Body of pancreas (tissue), 4 donors: ENCODE results near the gene CXCR4. TPM values are rescaled to one million over a fixed set of nuclear protein-coding genes. Genes with fewer than 3 reads are reported as not detected.

Experiments used
- ATAC-seq: fragments of 150-250 bp; one replicate; pipeline ENCODE4 v1.9.1; 2016
- DNase-seq, 4 donors: peaks; one replicate each; pipeline ENCODE4 v3.0.0-alpha.2; 2019
- H3K27ac ChIP-seq, 4 donors: fragments of 200-600 bp; sonication (generic); 1 replicate in 3 of 4; 2 replicates in 1 of 4; pipeline versions ENCODE4 v1.5.1 to v1.6.1; 2016 to 2019; ENCODE audit warnings: mild to moderate bottlenecking in 1 of 4, mixed read lengths in 1 of 4, moderate library complexity in 1 of 4
- H3K27me3 ChIP-seq, 2 donors: fragments of 200-600 bp; sonication (generic); one replicate each; pipeline ENCODE4 v1.6.0; 2016; ENCODE audit warnings: mild to moderate bottlenecking in 1 of 2
- H3K36me3 ChIP-seq, 2 donors: fragments of 200-600 bp; sonication (generic); replicated peaks in 1 of 2; 2 replicates each; pipeline ENCODE4 v1.5.1; 2016; ENCODE audit warnings: low read depth in 2 of 2; ENCODE audit not compliant: insufficient read depth in 1 of 2
- H3K4me1 ChIP-seq: fragments of 200-600 bp; sonication (generic); one replicate; pipeline ENCODE4 v1.6.0; 2016
- H3K4me3 ChIP-seq, 2 donors: fragments of 200-600 bp; sonication (generic); 1 replicate in 1 of 2; 2 replicates in 1 of 2; pipeline ENCODE4 v1.5.1; 2016 to 2019
- H3K9me3 ChIP-seq, 3 donors: fragments of 200-600 bp; sonication (generic); 1 replicate in 2 of 3; 2 replicates in 1 of 3; pipeline ENCODE4 v1.5.1; 2016
- POLR2A ChIP-seq, 3 donors: fragments of 450-650 bp; IDR thresholded peaks; one replicate each; pipeline ENCODE4 v1.6.1; 2016; ENCODE audit warnings: antibody characterized with exemption in 3 of 3, mild to moderate bottlenecking in 2 of 3
- WGBS, 2 donors: methylation state at CpG; one replicate each; pipeline ENCODE4 v1.1.5; 2017; 5-methylcytosine and 5-hydroxymethylcytosine counted together
- intact Hi-C: fragments of 100-400 bp; cut with DNase I; formaldehyde crosslinking; loops from one replicate; pipeline ENCODE4 v1.15.1; 2023
- total RNA-seq, 2 donors: library from RNA; depleted of rRNA; stranded (reverse); fragments of >200 nt; gene quantifications; one replicate each; pipeline ENCODE4 v1.1.0, GENCODE V29; 2016
- TF ChIP-seq, protein P1 (sequence below), 7 experiments: fragments of 450-650 bp in 4 of 7; fragments of 200-600 bp in 3 of 7; sonication (generic) in 3 of 7; IDR thresholded peaks; one replicate each; pipeline ENCODE4 v1.5.1; 2016 to 2019; ENCODE audit warnings: antibody characterized with exemption in 7 of 7

The CXCR4 gene
- total RNA-seq, 2 donors from 2014 or later: 0.33 to 10.6 TPM

DNA sequence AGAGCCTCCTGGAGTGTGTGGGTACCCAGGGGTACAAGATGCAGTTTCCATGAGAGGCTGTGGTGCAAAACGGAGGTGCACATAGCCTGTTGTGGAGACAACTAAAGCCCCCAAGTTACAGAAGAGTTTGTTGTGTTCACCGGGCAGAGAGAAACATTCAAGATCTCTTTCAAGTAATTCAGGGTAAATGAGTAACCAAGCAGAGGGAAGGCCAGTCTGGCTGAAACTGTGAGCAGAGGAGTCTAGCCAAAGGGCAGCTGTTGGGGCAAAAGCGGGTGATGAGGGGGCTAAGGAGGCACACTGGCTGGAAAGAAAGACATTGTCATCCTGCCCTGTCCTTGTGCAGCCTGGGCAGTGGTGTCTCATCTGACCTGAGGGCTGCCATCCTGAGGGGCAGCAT is 52.0 kb downstream of the CXCR4 start:
- ATAC-seq (no peak), DNase-seq (no peak)
- H3K4me3 ChIP-seq: no peak overlapping the region
- no peak overlapping the region for H3K27ac ChIP-seq
- H3K36me3 ChIP-seq: no peaks in the 10 kb centered on the region
- 39 to 43% methylated on average over 3 of the region's 3 CpGs for WGBS, 2 donors
- TF ChIP-seq, protein P1, sequence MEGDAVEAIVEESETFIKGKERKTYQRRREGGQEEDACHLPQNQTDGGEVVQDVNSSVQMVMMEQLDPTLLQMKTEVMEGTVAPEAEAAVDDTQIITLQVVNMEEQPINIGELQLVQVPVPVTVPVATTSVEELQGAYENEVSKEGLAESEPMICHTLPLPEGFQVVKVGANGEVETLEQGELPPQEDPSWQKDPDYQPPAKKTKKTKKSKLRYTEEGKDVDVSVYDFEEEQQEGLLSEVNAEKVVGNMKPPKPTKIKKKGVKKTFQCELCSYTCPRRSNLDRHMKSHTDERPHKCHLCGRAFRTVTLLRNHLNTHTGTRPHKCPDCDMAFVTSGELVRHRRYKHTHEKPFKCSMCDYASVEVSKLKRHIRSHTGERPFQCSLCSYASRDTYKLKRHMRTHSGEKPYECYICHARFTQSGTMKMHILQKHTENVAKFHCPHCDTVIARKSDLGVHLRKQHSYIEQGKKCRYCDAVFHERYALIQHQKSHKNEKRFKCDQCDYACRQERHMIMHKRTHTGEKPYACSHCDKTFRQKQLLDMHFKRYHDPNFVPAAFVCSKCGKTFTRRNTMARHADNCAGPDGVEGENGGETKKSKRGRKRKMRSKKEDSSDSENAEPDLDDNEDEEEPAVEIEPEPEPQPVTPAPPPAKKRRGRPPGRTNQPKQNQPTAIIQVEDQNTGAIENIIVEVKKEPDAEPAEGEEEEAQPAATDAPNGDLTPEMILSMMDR (IDR thresholded peaks at IDR 0.05): no peak
- TF ChIP-seq POLR2A (IDR thresholded peaks at IDR 0.05): no peak
- H3K4me1 ChIP-seq: no peaks in the 10 kb centered on the region
- no peaks in the 10 kb centered on the region for H3K9me3 ChIP-seq
- intact Hi-C loops: no loop called here
- no peaks in the 10 kb centered on the region for H3K27me3 ChIP-seq

GRCh38 chr2:136065384-136065783 is 52.6 kb downstream of the CXCR4 start:
- Histone ChIP-seq H3K27me3 (no peaks in the 10 kb centered on the region), H3K27ac (no peak overlapping the region), H3K4me3 (no peak overlapping the region), H3K36me3 (no peaks in the 10 kb centered on the region), H3K9me3 (no peaks in the 10 kb centered on the region), H3K4me1 (no peaks in the 10 kb centered on the region)
- DNase-seq (no peak), ATAC-seq (no peak)
- no peak for TF ChIP-seq POLR2A (IDR thresholded peaks at IDR 0.05)
- TF ChIP-seq, protein P1 (IDR thresholded peaks at IDR 0.05): no peak
- intact Hi-C loops: no loop called here
- 8 to 11% methylated on average over 2 of the region's 2 CpGs for WGBS, 2 donors

Other genes with a start within 250 kb of the CXCR4 start
- gene MCM6, start 241.7 kb downstream of the CXCR4 start, total RNA-seq: 1 to 10 TPM; 1.0 to 4.9 TPM
- 10 to 100 TPM; 22.1 to 29.3 TPM for gene DARS1, start 132.5 kb downstream of the CXCR4 start, total RNA-seq